Measurements from ENCODE around the gene NCKAP5.

The NCKAP5 gene

GRCh38 chr2:133080822-133081221, 487.4 kb downstream of the NCKAP5 start:
- no peak for DNase-seq (ENCODE audit: low read depth)

GRCh38 chr2:133078667-133079411, 489.4 kb downstream of the NCKAP5 start:
- DNase-seq (ENCODE audit: low read depth) = no peak

DNA sequence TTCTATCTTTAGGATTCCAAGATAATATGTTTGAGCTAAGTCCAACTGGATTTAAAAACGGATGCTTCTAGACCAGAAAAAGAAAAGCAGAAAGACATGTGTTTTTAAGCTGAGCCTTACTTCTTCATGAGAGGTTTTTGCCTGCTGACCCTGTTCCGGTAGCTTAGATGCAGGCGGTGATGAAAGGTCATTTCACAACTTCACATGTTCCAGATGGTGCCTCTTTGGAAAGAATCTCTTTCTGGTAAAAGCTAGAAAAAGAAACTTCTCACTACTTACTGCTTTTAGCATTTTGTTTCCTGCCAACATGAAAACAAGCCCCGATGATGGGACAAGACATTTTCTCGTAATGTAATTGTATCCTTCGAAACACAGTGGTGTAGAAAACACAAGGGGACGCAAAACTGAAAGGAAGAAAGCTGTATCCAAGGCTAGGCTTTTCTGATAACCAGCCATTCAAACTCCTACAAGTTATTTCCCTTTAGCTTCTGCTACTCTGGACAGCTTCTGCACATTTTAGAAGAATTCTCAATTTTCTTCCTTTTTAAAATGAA, 490.9 kb downstream of the NCKAP5 start:
- no peak for DNase-seq (ENCODE audit: low read depth)

DNA sequence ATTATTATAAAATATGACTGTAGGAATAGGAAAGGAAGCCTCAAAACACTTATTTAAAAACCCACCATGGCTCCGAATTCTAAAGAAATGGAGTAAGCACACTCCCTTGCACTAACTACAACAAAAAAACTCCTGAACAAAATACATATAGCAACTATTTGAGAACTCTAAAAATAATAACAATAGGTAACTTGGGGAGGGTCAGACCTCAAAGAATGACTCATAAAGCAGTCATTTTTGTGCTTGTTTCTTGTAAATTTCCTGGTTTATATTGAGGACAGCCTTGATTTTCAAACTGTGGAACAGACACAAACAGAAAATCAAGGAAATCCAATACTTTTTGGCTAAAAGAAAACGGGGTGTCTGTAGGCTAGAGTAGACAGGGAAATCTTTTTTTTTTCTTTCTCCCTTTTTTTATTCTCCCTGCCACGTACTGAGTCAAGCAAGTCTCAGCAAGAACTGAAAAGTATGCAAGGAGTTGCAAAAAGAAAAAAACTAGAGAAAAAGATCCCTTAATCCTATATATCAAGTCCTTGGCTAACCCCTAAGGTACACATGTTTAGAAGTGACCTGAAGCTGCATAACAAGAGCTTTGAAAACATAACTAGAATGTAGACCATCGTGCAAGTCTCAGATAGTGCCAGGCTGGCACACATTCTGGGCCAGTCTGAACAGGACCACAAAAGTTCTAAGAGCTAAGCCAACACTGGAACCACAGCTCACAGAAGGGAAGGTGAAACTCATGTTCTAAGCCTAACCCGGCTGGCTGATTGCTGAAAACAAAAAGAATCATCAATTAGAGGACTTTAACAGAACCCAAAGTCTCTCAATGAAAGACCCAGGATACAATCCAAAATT, 495.2 kb downstream of the NCKAP5 start:
- no peak for DNase-seq (ENCODE audit: low read depth)

DNA sequence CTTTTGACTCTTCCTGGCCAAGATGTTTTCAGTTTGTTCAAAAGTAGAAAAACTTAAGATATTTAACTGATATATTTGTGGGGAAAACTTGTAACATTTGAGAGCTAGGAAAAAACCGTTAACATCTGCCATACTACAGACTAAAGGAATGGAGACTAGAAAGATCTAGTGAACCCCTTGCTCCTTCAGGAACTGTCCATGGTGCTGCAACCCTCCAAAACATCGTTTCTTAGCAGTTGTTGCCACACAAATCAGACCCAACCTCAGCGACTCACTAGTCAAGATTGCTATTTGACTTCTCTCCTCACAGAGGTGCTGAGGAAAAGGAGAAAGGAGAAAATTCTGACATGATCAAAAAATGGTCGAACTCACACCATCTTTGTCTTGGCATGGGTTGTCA, 504.5 kb downstream of the NCKAP5 start:
- no peak for DNase-seq (ENCODE audit: low read depth)

DNA sequence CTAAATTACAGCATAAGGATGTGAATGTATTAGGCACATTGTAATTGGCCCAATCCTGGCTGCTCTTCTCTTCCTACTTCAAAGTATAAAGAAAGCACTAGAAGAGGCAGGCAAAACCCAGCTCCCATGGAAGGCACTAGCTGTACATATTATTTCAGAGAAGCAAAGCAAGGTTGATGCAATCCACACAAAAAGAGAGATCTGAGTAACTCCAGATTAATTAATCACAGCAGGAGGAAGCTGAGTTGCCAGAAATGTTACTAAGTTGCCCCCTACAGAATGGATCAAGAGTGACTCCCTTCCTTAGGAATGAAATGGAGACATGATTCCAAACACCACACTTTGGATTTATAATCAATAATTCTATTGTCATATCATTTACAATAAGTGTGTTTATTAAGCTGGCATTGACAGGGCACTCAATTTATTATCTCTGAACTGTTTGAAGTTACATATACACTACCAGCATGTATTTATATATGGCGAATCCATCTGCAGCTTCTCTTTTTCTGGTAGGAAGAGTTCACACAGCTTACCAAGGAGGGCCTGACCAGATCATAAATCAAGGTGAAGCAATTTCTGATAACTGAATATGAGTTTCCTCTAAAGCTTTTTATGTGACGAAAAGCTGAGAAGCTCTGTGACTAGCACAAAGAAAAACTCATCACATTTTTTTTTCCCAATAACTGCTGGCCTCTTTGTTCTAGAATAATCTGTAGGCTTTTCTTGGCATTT, 505.2 kb downstream of the NCKAP5 start:
- no peak for DNase-seq (ENCODE audit: low read depth)

- no peak for DNase-seq (ENCODE audit: low read depth)
These were observed 506.2 kb downstream of the NCKAP5 start for GRCh38 chr2:133061874-133062593.

- no peak for DNase-seq (ENCODE audit: low read depth)
These were observed 514.0 kb downstream of the NCKAP5 start for GRCh38 chr2:133054297-133054696.

- DNase-seq (ENCODE audit: low read depth) = no peak
These were observed 514.7 kb downstream of the NCKAP5 start for GRCh38 chr2:133053541-133053940.

GRCh38 chr2:133045787-133046186, 522.5 kb downstream of the NCKAP5 start:
- no peak for DNase-seq (ENCODE audit: low read depth)

DNA sequence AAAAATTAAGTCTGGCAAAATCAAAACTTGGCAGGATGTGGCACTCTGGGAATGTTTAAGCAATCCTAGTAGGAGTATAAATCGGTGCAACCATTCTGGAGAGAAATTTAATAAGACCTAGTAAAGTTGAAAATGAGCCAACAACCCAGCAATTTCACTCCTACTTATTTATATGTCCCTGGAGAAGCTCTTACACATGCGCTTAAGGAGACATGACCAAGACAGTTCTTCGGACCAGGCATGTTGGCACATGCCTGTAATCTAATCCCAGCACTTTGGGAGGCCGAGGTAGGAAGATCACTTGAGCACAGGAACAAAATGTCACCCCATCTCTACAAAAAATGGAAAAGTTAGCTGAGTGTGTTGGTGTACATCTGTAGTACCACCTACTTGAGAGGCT, 523.7 kb downstream of the NCKAP5 start:
- DNase-seq (ENCODE audit: low read depth) = no peak

DNA sequence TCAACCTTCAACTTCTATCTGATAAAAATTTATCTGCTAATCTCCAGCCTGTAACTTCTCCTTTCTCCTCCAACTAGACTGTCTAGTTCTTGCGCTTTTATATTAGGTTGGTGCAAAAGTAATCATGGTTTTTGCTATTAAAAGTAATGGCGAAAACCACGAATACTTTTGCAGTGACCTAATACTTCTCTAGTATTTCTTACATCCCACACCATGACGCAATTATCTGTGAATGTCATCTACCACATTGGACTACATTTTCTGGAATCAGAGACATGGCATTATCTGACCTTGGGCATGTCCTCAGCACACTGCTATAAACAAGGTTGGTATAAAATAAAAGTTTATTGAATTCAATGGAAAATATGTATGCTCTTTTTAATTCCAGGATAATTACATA, 528.1 kb downstream of the NCKAP5 start:
- no peak for DNase-seq (ENCODE audit: low read depth)

DNA sequence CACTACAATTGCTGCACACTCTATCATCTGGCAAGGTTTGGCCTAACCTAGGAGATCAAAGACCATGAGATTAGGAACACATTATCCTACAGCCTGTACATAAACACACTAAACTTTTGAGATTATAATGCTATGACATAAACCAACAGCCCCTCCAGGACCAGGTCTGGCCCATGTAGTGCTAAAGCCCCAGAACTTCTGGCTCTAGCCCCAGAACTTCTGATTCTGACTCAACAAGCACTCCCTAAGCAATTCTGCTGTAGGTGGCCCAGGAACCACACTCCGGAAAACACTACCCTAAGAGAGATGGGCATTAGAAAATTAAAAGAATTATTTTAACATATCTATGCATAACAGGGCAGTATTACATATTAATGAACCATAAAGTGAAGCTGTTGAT, 528.7 kb downstream of the NCKAP5 start:
- no peak for DNase-seq (ENCODE audit: low read depth)

- DNase-seq (ENCODE audit: low read depth) = no peak
These were observed 541.6 kb downstream of the NCKAP5 start for GRCh38 chr2:133026536-133027177.

- no peak for DNase-seq (ENCODE audit: low read depth)
These were observed 543.3 kb downstream of the NCKAP5 start for GRCh38 chr2:133025004-133025403.

DNA sequence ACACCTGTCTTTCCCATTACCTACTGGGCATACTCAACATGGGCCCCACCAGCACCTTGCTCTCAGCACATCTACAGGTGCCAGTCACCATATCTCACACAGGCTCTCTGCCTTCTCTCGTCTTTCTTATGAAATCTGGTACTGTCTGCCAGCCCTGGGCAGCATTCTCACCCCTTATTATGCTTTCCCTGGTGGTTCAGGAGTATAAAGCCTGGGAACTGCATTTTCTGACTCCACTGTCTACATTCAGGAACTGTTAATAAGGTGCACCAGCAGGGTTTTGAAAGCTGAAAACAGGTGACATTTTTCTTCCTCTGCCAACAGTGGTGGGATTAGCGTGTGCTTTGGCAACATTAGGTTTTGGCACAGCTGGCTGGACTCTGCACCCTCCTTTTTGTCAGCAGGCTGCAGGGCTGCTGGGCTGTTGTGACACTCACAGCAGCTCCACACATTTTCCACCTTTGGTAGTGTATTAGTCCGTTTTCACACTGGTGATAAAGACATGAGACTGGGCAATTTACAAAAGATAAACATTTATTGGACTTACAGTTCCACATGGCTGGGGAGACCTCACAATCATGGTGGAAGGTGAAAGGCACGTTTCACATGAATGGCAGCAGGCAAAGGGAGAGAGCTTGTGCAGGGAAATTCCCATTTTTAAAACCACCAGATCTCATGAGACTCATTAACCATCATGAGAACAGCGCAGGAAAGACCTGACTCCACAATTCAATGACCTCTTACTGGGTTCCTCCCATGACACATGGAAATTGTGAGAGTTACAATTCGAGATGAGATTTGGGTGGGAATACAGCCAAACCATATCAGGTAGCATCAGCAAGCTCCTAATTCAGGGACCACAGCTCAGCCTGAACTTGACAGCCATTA, 555.2 kb downstream of the NCKAP5 start:
- no peak for DNase-seq (ENCODE audit: low read depth)

- no peak for DNase-seq (ENCODE audit: low read depth)
These were observed 563.6 kb downstream of the NCKAP5 start for GRCh38 chr2:133004623-133005022.

DNA sequence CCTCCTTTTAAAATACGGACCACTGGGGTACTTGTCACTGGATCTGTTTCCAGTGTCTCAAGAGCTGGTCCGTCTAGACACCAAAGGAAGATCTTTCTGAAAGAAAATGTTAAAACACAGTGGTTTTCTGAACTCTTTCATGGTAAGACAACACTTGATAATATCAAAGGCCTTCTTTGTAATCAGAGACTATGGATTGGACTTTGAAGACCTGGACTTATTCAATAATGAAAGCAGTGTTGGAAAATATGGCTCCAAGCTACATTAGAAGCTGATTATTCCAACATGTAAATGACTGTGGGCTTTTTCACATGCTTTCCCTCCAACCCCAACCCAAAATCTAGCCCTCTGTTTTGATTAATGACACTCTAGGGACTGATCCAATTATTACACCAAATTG, 568.8 kb downstream of the NCKAP5 start:
- DNase-seq (ENCODE audit: low read depth) = no peak

GRCh38 chr2:132998221-132998620, 570.0 kb downstream of the NCKAP5 start:
- no peak for DNase-seq (ENCODE audit: low read depth)

DNA sequence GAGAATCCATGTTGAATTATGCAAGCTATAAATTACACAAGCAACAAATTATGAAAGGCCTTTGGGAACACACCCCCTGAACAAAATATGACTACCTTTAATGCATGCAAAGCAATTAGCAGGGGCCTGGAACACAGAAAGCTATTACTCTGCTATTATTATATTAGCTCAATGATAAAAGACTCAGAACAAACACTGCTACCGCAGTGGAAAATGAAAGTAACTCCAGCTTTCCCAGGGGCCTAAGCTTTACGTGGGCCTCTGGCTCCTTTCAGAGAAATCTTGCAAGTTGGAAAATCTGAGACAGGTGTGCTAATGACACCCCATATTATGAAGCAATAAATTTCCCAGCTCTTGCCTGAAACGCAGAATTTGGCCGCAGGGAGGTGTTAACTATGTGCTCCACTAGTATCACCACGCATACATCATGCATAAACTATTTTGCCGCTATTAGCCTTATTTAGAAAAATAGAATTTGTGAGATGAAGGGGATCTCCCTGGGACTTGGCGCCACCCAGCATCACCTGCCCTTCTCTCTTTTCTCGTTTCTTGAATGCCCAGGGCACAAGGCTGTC, 576.7 kb downstream of the NCKAP5 start:
- no peak for DNase-seq (ENCODE audit: low read depth)
